ENCODE measurements around the gene SERPINB7. TPM values are rescaled to one million over a fixed set of nuclear protein-coding genes. Genes with fewer than 3 reads are reported as not detected.
"Not testable (repeated sequence)": the region's sequence is repeated elsewhere in the genome, so short reads cannot be mapped to it uniquely, and the experiment has no call there.

Gene SERPINB7
- not detected for polyA plus RNA-seq

- Mint-ChIP-seq H3K4me1 (no peaks in the 10 kb centered on the region), H3K4me3 (no peak within 1 kb of the TSS), H3K36me3 (peaks cover 1% of the 10 kb centered on the region), H3K9me3 (peaks cover 0 to 2% (median 0%) of the 10 kb centered on the region in 3 donors), H3K27ac (no peak within 1 kb of the TSS), H3K27me3 (peaks cover 5% of the 10 kb centered on the region)
Observed at GRCh38 chr18:63775166-63775730, at the start of gene SERPINB7. SERPINB7 (plus strand) TSS chr18:63775418; CDS start chr18:63782373, 6,955 bp downstream.

GRCh38 chr18:63725682-63726480, 49.3 kb upstream of the SERPINB7 start:
- H3K4me1 Mint-ChIP-seq, result no peaks in the 10 kb centered on the region
- H3K27ac Mint-ChIP-seq, result no peak overlapping the region
- H3K4me3 Mint-ChIP-seq, result no peak overlapping the region
- H3K9me3 Mint-ChIP-seq, result no peaks in the 10 kb centered on the region
- peaks cover 2% of the 10 kb centered on the region for H3K27me3 Mint-ChIP-seq
- H3K36me3 Mint-ChIP-seq, result no peaks in the 10 kb centered on the region

GRCh38 chr18:63730773-63731172, 44.4 kb upstream of the SERPINB7 start:
- Mint-ChIP-seq H3K36me3 (peaks cover 1% of the 10 kb centered on the region), H3K27me3 (no peaks in the 10 kb centered on the region), H3K4me3 (no peak overlapping the region), H3K4me1 (no peaks in the 10 kb centered on the region), H3K27ac (no peak overlapping the region), H3K9me3 (peaks cover 0 to 5% (median 3%) of the 10 kb centered on the region in 3 donors)

- H3K4me3 Mint-ChIP-seq, result no peak overlapping the region
- H3K27ac Mint-ChIP-seq, result no peak overlapping the region
- peaks cover 1% of the 10 kb centered on the region for H3K36me3 Mint-ChIP-seq
- no peaks in the 10 kb centered on the region for H3K27me3 Mint-ChIP-seq
- no peaks in the 10 kb centered on the region for H3K4me1 Mint-ChIP-seq
- H3K9me3 Mint-ChIP-seq, result peaks cover 0 to 5% (median 3%) of the 10 kb centered on the region in 3 donors
Observed at GRCh38 chr18:63731215-63731614, 44.0 kb upstream of the SERPINB7 start.

GRCh38 chr18:63736876-63737275, 38.3 kb upstream of the SERPINB7 start:
- Mint-ChIP-seq H3K36me3 (peaks cover 3% of the 10 kb centered on the region), H3K4me1 (no peaks in the 10 kb centered on the region), H3K4me3 (no peak overlapping the region), H3K9me3 (peaks cover 0 to 8% (median 5%) of the 10 kb centered on the region in 3 donors), H3K27ac (no peak overlapping the region), H3K27me3 (no peaks in the 10 kb centered on the region)

GRCh38 chr18:63741769-63742168, 33.4 kb upstream of the SERPINB7 start:
- peaks cover 2% of the 10 kb centered on the region for H3K36me3 Mint-ChIP-seq

GRCh38 chr18:63747006-63747405, 28.2 kb upstream of the SERPINB7 start:
- H3K4me1 Mint-ChIP-seq, result no peaks in the 10 kb centered on the region
- no peak overlapping the region for H3K27ac Mint-ChIP-seq
- H3K9me3 Mint-ChIP-seq, result peaks cover 0 to 8% (median 3%) of the 10 kb centered on the region in 3 donors
- H3K4me3 Mint-ChIP-seq, result no peak overlapping the region
- H3K36me3 Mint-ChIP-seq, result no peaks in the 10 kb centered on the region
- H3K27me3 Mint-ChIP-seq, result peaks cover 1% of the 10 kb centered on the region

More at GRCh38 chr18:63741769-63742168, 33.4 kb upstream of the SERPINB7 start:
- Mint-ChIP-seq H3K27ac (no peak overlapping the region), H3K27me3 (no peaks in the 10 kb centered on the region), H3K4me3 (no peak overlapping the region), H3K9me3 (peaks cover 0 to 4% (median 2%) of the 10 kb centered on the region in 3 donors), H3K4me1 (no peaks in the 10 kb centered on the region)

GRCh38 chr18:63749489-63749888, 25.7 kb upstream of the SERPINB7 start:
- peaks cover 0 to 2% (median 0%) of the 10 kb centered on the region in 3 donors for H3K4me1 Mint-ChIP-seq
- H3K36me3 Mint-ChIP-seq, result no peaks in the 10 kb centered on the region
- H3K27me3 Mint-ChIP-seq, result peaks cover 1% of the 10 kb centered on the region
- peaks cover 0 to 8% (median 3%) of the 10 kb centered on the region in 3 donors for H3K9me3 Mint-ChIP-seq
- no peak overlapping the region for H3K27ac Mint-ChIP-seq
- no peak overlapping the region for H3K4me3 Mint-ChIP-seq

GRCh38 chr18:63752636-63753035, 22.6 kb upstream of the SERPINB7 start:
- Mint-ChIP-seq H3K9me3 (peaks cover 0 to 8% (median 0%) of the 10 kb centered on the region in 3 donors), H3K4me1 (peaks cover 0 to 2% (median 0%) of the 10 kb centered on the region in 3 donors), H3K4me3 (no peak overlapping the region), H3K36me3 (no peaks in the 10 kb centered on the region), H3K27me3 (peaks cover 1% of the 10 kb centered on the region), H3K27ac (no peak overlapping the region)

- Mint-ChIP-seq H3K4me1 (peaks cover 0 to 2% (median 0%) of the 10 kb centered on the region in 3 donors), H3K27ac (no peak overlapping the region), H3K4me3 (no peak overlapping the region), H3K9me3 (peaks cover 0 to 2% (median 0%) of the 10 kb centered on the region in 3 donors), H3K27me3 (no peaks in the 10 kb centered on the region), H3K36me3 (no peaks in the 10 kb centered on the region)
Observed at GRCh38 chr18:63753676-63754075, 21.5 kb upstream of the SERPINB7 start.

GRCh38 chr18:63757541-63757940, 17.7 kb upstream of the SERPINB7 start:
- H3K27ac Mint-ChIP-seq, result no peak overlapping the region
- H3K9me3 Mint-ChIP-seq, result peaks cover 1 to 11% (median 6%) of the 10 kb centered on the region in 3 donors
- peaks cover 0 to 2% (median 0%) of the 10 kb centered on the region in 3 donors for H3K4me1 Mint-ChIP-seq
- H3K27me3 Mint-ChIP-seq, result no peaks in the 10 kb centered on the region
- no peak overlapping the region for H3K4me3 Mint-ChIP-seq
- H3K36me3 Mint-ChIP-seq, result no peaks in the 10 kb centered on the region

- H3K27ac Mint-ChIP-seq, result no peak overlapping the region
- no peaks in the 10 kb centered on the region for H3K36me3 Mint-ChIP-seq
- peaks cover 0 to 2% (median 0%) of the 10 kb centered on the region in 3 donors for H3K4me1 Mint-ChIP-seq
- no peaks in the 10 kb centered on the region for H3K27me3 Mint-ChIP-seq
- H3K9me3 Mint-ChIP-seq, result peaks cover 1 to 11% (median 6%) of the 10 kb centered on the region in 3 donors
- no peak overlapping the region for H3K4me3 Mint-ChIP-seq
Observed at GRCh38 chr18:63758615-63759240, 16.5 kb upstream of the SERPINB7 start.

- H3K4me3 Mint-ChIP-seq, result peak overlapping the region in 1 of 4 donors; percentile 75
- peaks cover 1 to 11% (median 6%) of the 10 kb centered on the region in 3 donors for H3K9me3 Mint-ChIP-seq
- not testable (repeated sequence) for H3K36me3 Mint-ChIP-seq, H3K27ac Mint-ChIP-seq, H3K27me3 Mint-ChIP-seq, H3K4me1 Mint-ChIP-seq
Observed at GRCh38 chr18:63759786-63760185, 15.4 kb upstream of the SERPINB7 start.

GRCh38 chr18:63762518-63762917, 12.7 kb upstream of the SERPINB7 start:
- Mint-ChIP-seq H3K9me3 (peaks cover 1 to 11% (median 6%) of the 10 kb centered on the region in 3 donors), H3K27me3 (no peaks in the 10 kb centered on the region), H3K4me1 (no peaks in the 10 kb centered on the region), H3K4me3 (no peak overlapping the region), H3K36me3 (no peaks in the 10 kb centered on the region), H3K27ac (no peak overlapping the region)
